ENCODE data around the gene AJAP1. TPM values are rescaled to one million over a fixed set of nuclear protein-coding genes. Genes with fewer than 3 reads are reported as not detected.

AJAP1 gene
- total and polyA plus RNA-seq, 12 donors: 0.07 to 2.2 (median 0.44) TPM

GRCh38 chr1:4709641-4710040 lies 55.2 kb downstream of the AJAP1 start:
- H3K4me3 ChIP-seq: no peak overlapping the region
- H3K4me1 ChIP-seq (replicated peaks in 1 of 2): no peaks in the 10 kb centered on the region
- WGBS, 4 donors: 85 to 94% (median 89%) methylated on average over 5 of the region's 5 CpGs
- DNase-seq: no peak
- H3K27me3 ChIP-seq: peaks cover 11% of the 10 kb centered on the region
- H3K36me3 ChIP-seq (replicated peaks in 1 of 2): no peaks in the 10 kb centered on the region
- no peaks in the 10 kb centered on the region for H3K9me3 ChIP-seq (replicated peaks in 1 of 3)
- intact Hi-C loops (cut with DNase I): no loop called here
- no peak overlapping the region for H3K27ac ChIP-seq
- TF ChIP-seq POLR2A (IDR thresholded peaks at IDR 0.05) (no peak), CTCF (IDR thresholded peaks at IDR 0.05) (no peak)

GRCh38 chr1:4710592-4711415 lies 56.4 kb downstream of the AJAP1 start:
- Histone ChIP-seq H3K9me3 (replicated peaks in 1 of 3) (no peaks in the 10 kb centered on the region), H3K27ac (no peak overlapping the region), H3K36me3 (replicated peaks in 1 of 2) (no peaks in the 10 kb centered on the region), H3K4me1 (replicated peaks in 1 of 2) (no peaks in the 10 kb centered on the region), H3K4me3 (no peak overlapping the region), H3K27me3 (peaks cover 11% of the 10 kb centered on the region)
- no peak for DNase-seq
- 39 to 50% (median 42%) methylated on average over 24 to 39 of the region's 39 CpGs for WGBS, 4 donors
- no peak for TF ChIP-seq CTCF (IDR thresholded peaks at IDR 0.05)
- TF ChIP-seq POLR2A (IDR thresholded peaks at IDR 0.05): no peak
- intact Hi-C loops (cut with DNase I): no loop called here

GRCh38 chr1:4711416-4712275 lies 57.2 kb downstream of the AJAP1 start:
- no peak overlapping the region for H3K4me3 ChIP-seq
- intact Hi-C loops (cut with DNase I): no loop called here

More at GRCh38 chr1:4711416-4712275, 57.2 kb downstream of the AJAP1 start:
- TF ChIP-seq CTCF (IDR thresholded peaks at IDR 0.05): no peak
- no peak for TF ChIP-seq POLR2A (IDR thresholded peaks at IDR 0.05)
- Histone ChIP-seq H3K4me1 (replicated peaks in 1 of 2) (no peaks in the 10 kb centered on the region), H3K27me3 (peaks cover 11% of the 10 kb centered on the region), H3K27ac (no peak overlapping the region), H3K9me3 (replicated peaks in 1 of 3) (no peaks in the 10 kb centered on the region), H3K36me3 (replicated peaks in 1 of 2) (no peaks in the 10 kb centered on the region)
- 43 to 59% (median 52%) methylated on average over 38 to 66 of the region's 66 CpGs for WGBS, 4 donors
- no peak for DNase-seq
